Epithelial cell of esophagus (primary cell): ENCODE results near the gene NRXN3.
A peak's percentile ranks its signal among the peaks of the same experiment; 100 is the strongest.

ENCODE experiments used
- DNase-seq: peaks from one replicate; pipeline ENCODE4 v3.0.0; 2010; ENCODE audit warnings: low read depth
- H3K4me3 ChIP-seq: 2 replicates; pipeline ENCODE4 v1.5.1; 2011; ENCODE audit warnings: mild to moderate bottlenecking, low read length, control low read depth
- TF ChIP-seq, protein P1 (sequence below): IDR thresholded peaks from 2 replicates; pipeline ENCODE4 v1.5.1; 2011; ENCODE audit warnings: low read depth, mild to moderate bottlenecking, low read length, control low read depth, inconsistent platforms; ENCODE audit not compliant: insufficient read depth; ENCODE audit errors: missing control alignments

NRXN3 gene

DNA sequence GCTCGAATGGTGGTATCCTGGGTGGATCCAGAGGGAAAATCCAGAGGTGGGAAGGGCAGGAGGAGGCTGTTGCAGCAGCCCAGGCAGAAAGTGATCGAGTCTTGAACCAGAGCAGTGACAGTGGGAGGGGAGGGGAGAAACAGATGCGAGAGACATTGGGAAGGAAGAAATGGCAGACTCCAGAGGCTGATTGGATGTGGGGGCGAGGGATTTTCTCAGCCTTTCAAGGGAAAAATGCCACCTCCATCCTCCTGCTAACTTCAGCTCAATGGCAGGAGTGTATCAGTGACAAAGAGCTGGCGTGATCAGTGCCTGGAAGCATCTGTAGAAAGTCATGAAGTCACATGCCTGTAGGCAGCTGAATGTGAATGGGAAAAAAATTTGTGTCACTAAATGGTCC lies 38.6 kb upstream of the NRXN3 start:
- TF ChIP-seq, protein P1, sequence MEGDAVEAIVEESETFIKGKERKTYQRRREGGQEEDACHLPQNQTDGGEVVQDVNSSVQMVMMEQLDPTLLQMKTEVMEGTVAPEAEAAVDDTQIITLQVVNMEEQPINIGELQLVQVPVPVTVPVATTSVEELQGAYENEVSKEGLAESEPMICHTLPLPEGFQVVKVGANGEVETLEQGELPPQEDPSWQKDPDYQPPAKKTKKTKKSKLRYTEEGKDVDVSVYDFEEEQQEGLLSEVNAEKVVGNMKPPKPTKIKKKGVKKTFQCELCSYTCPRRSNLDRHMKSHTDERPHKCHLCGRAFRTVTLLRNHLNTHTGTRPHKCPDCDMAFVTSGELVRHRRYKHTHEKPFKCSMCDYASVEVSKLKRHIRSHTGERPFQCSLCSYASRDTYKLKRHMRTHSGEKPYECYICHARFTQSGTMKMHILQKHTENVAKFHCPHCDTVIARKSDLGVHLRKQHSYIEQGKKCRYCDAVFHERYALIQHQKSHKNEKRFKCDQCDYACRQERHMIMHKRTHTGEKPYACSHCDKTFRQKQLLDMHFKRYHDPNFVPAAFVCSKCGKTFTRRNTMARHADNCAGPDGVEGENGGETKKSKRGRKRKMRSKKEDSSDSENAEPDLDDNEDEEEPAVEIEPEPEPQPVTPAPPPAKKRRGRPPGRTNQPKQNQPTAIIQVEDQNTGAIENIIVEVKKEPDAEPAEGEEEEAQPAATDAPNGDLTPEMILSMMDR: no peak
- no peak for DNase-seq

DNA sequence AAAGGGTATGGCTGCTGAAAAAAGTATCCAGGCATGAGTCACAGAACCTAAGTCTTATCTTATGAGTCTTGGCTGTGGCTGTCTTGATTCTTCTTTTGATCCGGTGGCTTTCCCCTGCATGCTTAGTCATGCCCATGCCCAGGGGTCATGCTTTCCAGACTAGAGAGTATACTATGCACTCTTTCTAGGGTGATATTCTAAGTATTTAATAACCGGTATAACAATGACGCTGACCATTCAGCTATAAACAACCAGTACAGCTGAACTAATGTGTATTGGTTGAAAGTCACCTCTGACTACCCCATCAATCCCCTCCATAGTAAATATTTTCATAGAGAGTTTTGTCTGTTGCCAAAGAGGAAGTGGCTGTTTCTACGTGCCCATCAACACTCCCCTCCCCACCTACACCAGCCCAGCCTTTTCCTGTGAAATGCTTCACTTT lies 34.7 kb upstream of the NRXN3 start:
- TF ChIP-seq, protein P1: no peak
- peak; percentile 84 for DNase-seq
- H3K4me3 ChIP-seq: no peak overlapping the region

More for the DNA sequence above, 38.6 kb upstream of the NRXN3 start:
- H3K4me3 ChIP-seq: no peak overlapping the region

DNA sequence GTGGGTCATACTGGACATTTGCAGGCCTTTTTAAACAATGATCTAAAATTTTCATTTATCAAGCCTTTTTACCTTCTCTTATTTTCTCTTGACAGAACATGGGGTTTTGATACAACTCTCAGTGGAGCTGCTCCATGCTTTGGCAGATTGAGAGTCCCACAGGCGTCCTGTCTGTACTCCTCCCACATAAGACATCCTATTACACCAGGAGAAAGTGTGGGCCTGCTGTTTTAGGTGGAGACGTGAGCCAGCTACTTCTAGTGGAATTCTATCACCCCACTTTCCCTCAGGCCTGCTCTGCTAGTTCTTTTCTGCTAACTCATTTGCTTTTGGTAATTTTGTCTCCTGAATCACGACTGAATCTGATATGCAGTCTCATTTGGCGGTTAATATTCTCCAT lies 33.5 kb upstream of the NRXN3 start:
- no peak overlapping the region for H3K4me3 ChIP-seq
- TF ChIP-seq, protein P1: no peak
- no peak for DNase-seq

DNA sequence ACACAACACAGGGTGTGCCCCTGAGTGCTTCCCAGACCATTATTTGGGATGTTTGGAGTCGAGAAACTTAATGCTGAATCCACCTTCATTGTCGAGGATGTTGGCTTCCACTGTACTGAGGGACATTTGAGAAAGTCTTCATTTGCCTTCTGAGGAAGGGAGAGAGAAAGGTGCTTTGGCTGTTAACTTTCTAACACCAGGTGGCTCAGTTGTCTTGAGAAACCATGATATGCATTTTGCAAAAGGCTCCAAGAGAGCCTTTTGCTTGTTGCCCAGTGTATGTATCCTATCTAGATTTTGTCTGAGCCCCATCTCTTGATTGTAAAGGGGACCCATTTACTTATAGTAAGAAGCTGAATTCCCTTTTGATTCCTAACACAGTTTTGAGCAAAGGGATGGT lies 28.6 kb upstream of the NRXN3 start:
- H3K4me3 ChIP-seq: no peak overlapping the region
- DNase-seq: peak; percentile 16
- TF ChIP-seq, protein P1: peak; percentile 17

DNA sequence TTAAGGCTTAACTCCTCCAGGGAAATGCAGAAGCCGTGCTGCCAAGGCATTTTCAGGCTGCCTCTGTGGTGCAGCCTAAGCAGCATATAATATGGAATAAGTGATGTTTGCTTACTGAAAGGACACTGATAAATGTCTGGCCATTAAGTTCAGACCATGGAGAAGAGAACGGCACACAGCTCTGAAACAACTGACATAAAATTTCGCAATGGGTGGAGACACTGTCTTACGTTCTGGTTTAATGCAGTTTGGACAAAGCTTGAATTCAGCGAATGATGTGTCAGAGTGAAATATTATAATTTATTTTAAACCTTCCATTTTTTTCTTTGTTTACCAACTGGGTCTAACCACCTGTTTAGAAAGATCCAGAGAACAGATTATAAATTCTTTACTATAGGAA lies 27.2 kb upstream of the NRXN3 start:
- DNase-seq: no peak
- TF ChIP-seq, protein P1: no peak

DNA sequence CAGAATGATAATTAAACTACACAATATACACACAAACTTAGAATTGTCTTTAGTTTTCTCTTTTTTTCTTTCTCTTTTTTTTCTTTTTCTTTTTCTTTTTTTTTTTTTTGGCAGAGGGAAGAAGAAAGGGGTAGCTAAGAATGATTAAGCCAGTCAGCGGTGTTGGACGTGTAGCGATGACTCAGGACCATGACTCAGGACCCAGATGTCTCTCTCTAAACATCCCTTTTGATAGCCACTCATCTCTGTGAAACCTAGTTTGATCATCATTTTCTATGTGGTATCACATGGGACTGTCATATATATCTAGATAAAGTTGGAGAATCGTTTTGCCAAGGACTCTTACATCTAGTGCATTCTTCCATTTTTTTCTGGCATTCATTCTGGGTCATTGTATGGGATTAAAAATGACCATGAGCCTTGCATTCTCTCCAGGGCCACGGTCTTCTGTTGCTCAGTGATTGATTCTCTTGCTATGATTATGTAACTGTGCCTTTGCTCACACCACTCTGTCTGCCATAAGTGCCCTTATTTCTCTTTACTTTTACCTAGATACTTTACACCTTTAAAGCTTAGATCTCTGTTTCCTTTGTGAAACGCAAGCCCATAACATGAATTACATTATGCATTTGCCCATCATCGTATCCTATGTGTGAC lies 26.6 kb upstream of the NRXN3 start:
- DNase-seq: peak; percentile 88
- TF ChIP-seq, protein P1: no peak
- no peak overlapping the region for H3K4me3 ChIP-seq

More for the DNA sequence above, 27.2 kb upstream of the NRXN3 start:
- no peak overlapping the region for H3K4me3 ChIP-seq
